Measurements from ENCODE around the gene RNGTT.

RNGTT gene

DNA sequence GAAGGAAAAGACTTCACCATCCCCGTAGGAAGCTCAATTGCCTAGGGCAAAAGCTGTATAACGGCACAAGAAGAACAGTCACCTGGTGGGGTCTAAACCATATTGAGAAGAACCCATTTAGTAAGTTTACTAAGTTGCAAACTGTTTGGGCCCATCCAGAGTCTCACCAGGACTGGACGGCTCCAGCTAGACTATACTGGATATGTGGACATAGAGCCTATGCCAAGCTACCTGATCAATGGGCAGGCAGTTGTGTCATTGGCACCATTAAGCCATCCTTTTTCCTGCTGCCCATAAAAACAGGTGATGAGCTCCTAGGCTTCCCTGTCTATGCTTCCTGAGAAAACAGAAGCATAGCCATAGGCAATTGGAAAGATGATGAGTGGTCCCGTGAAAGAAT lies 293.9 kb downstream of the RNGTT start:
- DNase-seq (ENCODE audit: low read depth in 2 of 3, low spot score in 1 of 3) = no peak

DNA sequence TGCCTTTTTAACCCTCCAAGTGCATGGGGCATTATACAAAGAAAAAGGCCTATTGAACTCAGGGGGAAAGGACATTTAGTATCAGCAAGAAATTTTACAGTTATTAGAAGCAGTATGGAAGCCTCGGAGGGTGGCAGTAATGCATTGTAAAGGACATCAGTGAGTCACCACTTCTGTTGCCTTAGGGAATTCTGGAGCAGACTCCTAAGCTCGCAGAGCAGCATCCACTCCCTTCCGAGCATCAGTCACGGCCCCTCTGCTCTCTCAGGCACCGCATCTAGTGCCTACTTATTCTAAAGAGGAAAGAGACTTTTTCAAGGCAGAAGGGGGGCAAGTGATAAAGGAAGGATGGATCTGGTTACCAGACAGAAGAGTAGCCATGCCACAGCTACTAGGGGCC lies 296.5 kb downstream of the RNGTT start:
- DNase-seq (ENCODE audit: low read depth in 2 of 3, low spot score in 1 of 3) = no peak

DNA sequence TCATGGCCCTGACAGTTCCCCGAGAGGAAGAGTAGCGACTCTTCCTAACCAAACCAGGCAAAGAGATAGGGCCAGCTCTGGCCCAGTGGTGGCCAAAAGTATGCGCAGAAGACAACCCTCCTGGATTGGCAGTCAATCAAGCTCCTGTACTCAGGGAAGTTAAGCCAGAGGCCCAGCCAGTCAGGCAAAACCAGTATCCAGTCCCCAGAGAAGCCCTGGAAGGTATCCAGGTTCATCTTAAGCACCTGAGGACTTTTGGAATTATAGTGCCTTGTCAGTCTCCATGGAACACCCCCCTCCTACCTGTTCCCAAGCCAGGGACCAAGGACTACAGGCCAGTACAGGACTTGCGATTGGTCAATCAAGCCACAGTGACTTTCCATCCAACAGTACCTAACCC lies 298.3 kb downstream of the RNGTT start:
- no peak for DNase-seq (ENCODE audit: low read depth in 2 of 3, low spot score in 1 of 3)

DNA sequence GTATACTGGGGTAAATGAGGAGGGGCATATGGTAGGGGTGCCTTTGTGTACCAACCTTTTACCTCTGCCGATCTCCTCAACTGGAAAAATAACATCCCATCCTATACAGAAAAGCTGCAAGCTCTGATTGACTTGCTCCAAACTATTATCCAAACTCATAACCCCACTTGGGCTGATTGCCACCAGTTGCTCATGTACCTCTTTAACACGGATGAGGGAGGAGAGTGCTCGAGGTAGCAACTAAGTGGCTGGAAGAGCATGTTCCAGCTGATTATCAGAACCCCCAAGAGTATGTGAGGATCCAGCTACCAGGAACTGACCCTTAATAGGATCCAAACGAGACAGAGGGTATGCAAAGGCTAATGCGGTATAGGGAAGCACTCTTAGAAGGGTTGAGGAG lies 299.6 kb downstream of the RNGTT start:
- no peak for DNase-seq (ENCODE audit: low read depth in 2 of 3, low spot score in 1 of 3)

DNA sequence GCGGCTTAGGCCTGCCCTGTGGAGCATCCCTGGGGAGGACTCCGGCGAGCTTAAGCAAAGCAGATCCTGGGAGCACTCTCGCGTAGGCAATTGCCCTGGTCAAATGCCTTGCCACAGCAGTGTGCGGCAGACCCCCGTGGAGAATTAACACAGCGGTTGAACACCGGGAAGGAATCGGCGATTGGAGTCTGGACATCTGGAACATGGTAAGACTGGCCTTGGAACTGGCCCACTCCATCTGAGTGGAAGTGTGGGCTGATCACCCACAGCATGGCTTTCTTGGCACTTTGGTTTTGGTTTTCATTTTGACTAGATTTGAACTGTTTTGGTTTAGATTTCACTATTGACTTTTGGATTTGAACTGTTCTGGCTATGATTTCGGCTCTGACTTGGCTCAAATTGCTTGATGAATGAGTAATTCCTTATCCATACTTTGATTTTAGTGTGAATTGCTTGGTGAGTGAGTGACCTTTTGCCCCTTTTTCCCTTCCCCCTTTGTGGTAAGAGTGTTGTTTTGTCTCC lies 300.7 kb downstream of the RNGTT start:
- DNase-seq (ENCODE audit: low read depth in 2 of 3, low spot score in 1 of 3) = no peak

DNA sequence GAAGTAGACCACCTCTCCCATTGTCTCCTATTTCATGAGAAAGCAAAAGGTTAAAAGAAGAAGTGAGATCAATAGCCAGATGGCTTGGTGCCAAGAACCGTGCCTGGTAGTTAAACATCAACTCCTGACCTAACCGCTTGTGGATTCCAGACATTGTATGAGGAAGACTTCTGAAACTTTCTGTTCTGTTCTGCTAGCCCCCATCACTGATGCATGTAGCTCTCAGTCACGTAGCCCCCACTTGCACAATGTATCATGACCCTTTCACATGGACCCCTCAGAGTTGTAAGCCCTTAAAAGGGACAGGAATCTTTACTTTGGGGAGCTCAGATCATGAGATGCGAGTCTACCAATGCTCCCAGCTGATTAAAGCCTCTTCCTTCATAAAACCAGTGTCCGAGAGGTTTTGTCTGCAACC lies 301.2 kb downstream of the RNGTT start:
- DNase-seq (ENCODE audit: low read depth in 2 of 3, low spot score in 1 of 3) = no peak

DNA sequence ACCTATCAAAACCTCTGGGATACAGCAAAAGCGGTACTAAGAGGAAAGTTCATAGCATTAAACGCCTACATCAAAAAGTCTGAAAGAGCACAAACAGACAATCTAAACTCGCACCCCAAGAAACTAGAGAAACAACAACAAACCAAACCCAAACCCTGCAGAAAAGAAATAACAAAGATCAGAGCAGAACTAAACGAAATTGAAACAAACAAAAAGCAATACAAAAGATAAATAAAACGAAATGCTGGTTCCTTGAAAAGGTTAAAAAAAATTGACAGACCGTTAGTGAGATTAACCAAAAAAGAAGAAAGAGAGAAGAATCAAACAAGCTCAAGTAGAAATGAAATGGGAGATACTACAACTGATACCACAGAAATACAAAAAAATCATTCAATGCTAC lies 302.3 kb downstream of the RNGTT start:
- no peak for DNase-seq (ENCODE audit: low read depth in 2 of 3, low spot score in 1 of 3)

DNA sequence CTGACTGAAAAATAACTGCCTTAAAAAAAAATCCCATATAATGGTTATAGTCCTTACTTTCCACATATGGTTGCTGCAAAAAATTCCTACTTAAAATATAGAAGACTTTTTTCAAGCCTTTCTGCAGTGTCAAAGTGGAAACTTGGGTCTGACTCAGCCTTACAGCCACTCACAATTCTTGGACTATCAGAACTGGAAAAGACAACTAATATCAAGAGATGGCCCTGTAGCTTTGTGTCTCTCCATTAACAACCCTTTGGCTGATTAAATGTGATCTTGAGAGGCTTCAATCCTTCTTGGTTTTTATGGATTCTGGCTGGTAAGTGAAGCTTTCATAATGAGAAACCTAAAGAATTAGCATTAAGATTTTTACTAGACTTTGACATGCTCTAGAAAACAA lies 307.8 kb downstream of the RNGTT start:
- DNase-seq (ENCODE audit: low read depth in 2 of 3, low spot score in 1 of 3) = no peak

DNA sequence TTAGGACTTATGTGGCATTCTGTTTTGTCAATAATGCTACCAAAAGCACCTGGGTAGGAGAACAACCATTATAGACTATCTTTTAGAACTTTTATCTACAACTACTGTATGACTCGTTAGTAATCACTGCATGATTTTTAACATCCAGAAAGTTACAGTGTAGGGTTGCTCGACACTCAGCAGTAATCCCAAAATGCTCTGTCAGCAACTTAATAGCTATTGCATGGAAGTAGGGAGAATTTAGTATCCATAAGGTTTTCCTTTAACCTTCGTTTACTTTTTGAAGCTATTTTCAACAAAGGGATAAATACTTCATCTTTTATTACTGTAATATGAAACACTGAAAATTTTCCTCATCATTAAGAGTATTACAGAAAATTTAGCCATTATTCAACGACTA lies 309.5 kb downstream of the RNGTT start:
- DNase-seq (ENCODE audit: low read depth in 2 of 3, low spot score in 1 of 3) = no peak

DNA sequence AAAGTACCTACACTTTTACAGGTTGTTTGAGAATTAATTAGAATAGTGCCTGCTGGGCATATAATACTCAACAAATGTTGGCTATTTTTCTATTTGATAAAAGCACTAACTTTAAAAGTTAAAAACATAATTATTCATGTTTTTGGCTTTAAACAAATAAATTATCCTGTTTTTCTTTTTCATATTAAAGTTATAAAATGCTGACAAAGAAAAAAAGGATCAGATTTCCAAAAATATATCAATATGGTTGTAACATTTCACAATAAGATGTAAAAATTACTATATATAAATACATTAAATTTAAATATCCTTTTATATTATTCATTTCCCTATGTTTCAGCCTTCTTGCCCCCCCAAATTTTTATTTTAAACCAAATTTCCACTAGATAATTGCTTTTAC lies 312.0 kb downstream of the RNGTT start:
- DNase-seq (ENCODE audit: low read depth in 2 of 3, low spot score in 1 of 3) = no peak

DNA sequence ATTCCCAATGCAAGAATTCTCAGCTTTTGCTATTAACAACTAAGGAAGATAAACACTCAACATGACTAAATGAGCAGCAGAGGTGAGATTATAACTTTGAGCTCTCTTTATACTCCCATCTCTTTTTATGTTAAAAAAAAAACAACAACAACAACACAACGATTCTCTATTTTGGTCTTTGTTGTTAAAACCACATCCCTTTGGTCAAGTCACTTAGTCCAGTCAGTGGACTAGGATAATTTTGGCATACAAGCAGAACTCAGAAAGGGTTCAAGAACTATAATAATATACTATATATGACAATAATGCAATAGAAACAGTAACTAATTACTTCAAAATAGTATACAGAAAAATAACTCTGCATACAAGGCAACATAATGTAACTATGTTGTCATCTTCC lies 312.4 kb downstream of the RNGTT start:
- DNase-seq (ENCODE audit: low read depth in 2 of 3, low spot score in 1 of 3) = no peak

DNA sequence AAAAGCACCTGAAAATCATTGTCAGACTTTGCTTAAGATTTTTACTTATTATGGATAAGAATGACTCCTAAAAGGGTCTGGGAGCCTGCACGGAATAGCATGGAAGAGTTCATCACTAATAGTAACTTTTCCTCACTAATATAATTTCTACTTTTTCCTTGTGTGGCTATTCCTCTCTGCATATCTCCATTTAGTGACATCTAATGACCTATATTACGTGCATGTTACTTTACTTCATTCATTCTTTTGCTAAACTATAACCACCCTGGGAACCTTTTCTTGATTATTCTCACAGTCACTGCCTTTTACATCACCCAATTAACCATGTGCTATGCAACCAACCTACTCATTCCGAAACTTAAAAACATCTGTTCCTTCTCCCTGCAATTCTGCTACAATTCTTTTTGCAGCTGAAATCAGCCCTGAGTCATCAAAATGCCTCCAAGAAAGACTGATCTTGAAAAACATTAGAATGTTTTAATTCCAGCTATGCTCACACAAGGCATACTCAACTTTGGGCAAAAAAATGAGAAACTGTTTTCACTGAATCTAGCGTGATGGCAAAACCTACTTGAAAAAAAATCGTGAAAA lies 313.3 kb downstream of the RNGTT start:
- no peak for DNase-seq (ENCODE audit: low read depth in 2 of 3, low spot score in 1 of 3)

DNA sequence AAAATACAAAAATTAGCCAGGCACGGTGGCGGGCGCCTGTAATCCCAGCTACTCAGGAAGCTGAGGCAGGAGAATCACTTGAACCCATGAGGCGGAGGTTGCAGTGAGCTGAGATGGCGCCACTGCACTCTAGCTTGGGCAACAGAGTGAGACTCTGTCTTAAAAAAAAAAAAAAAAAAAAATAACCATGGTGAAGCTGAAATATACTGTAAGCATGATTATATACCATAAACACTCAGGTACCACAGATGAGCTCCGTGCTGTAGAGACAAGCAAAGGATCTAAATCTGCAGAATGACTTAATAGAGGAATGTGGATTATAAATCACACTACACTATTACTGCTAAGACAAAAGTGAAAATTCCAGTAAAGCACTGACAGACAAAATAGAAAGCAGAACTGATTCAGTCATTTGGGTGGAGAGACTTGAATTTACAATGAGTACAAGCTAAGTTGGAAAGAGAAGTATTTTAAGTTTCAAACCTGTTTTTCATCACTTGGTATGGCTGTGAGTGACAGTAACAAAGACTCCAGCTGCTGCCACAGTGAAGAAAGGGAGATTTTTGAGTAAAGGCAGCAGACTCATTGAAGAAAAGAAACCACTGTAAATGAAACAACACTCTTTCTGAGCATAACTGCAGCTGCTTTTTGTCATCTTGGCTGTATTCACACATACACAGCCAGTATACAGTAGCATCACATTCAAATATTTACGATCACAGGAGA lies 322.1 kb downstream of the RNGTT start:
- no peak for DNase-seq (ENCODE audit: low read depth in 2 of 3, low spot score in 1 of 3)

DNA sequence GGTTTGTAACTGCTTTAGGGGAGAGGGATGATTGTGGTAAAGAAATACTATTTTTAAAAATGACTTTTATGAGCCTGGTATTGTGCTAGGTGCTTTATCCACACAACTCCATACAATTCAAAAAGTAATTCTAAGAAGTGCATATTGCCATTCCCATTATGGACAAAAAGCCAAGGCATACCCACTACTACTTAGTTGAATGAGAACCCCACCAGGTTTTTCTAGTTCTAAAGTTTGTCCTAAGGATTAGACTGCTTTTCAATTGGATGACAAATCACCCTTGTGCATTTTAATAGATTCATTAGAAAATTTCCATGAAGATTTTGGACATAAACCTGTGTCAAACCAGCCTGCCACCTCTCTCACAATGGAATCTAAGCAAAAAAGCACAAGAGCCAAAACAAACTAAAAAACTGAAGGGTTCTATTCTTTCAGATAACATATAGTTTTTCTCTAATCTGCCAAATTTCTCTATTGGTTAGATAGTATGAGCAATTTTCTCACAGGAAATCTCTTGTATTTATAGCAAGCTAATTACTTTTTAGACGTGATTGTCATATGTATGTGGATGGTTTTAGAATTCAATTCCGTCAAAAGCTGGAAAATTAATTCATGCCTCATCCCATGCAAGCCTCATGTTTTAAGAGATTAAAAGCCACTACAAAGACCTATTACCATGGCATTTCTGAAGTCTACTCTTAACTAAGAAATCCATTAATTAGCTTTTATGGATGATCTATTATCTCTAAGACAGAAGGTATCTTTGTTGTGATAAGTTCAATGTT lies 325.5 kb downstream of the RNGTT start:
- no peak for DNase-seq (ENCODE audit: low read depth in 2 of 3, low spot score in 1 of 3)

DNA sequence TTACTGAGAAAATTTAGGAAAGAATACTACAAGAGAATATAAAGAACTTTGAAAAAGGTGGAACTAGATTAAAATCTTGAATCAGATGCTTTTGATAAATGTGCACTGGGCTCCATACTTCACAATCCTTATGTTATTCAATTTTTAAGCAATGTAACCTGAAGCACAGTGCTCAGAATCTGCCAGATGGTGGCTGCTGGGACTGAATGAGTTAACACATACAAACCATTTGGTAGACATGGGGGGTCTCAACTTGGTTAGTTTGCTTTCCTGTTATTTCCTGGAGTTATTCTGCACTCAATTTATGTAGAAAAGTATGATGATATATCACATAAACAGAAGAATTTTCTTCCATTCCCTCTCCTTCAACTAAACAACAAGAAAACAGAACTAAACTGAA lies 326.5 kb downstream of the RNGTT start:
- DNase-seq (ENCODE audit: low read depth in 2 of 3, low spot score in 1 of 3) = no peak

DNA sequence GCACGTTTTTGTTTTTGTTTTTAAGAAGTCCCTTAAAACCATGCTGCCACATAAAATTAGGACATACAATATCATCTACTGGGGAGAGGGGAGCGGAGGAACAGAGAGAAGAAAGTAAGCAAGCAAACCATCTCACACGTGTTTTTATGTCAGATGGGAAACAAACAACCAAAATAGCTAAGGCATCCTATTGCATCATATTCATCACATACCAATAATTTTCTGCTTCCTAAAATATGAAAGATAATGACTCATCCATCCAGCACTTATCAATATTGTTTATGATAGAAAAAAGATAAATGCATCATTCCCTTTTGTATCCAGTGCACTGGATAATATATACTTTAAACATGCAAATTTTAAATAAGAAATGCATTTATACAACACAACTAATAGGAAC lies 329.6 kb downstream of the RNGTT start:
- DNase-seq (ENCODE audit: low read depth in 2 of 3, low spot score in 1 of 3) = no peak

DNA sequence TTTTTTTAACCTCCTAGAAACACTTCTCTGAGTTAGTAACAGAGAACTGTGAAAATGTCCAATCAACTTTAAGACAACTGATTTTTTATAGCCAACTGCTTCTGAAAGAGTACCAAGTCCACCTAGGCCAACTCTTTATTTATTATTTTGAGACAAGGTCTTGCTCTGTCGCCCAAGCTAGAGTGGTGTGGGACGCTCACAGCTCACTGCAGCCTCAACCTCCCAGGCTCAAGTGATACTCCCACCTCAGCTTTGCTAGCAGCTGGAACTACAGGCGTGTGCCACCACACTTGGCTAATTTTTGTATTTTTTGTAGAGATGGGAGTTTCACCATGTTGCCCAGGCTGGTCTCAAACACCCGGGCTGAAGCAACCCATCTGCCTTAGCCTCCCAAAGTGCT lies 331.6 kb downstream of the RNGTT start:
- DNase-seq (ENCODE audit: low read depth in 2 of 3, low spot score in 1 of 3) = no peak

DNA sequence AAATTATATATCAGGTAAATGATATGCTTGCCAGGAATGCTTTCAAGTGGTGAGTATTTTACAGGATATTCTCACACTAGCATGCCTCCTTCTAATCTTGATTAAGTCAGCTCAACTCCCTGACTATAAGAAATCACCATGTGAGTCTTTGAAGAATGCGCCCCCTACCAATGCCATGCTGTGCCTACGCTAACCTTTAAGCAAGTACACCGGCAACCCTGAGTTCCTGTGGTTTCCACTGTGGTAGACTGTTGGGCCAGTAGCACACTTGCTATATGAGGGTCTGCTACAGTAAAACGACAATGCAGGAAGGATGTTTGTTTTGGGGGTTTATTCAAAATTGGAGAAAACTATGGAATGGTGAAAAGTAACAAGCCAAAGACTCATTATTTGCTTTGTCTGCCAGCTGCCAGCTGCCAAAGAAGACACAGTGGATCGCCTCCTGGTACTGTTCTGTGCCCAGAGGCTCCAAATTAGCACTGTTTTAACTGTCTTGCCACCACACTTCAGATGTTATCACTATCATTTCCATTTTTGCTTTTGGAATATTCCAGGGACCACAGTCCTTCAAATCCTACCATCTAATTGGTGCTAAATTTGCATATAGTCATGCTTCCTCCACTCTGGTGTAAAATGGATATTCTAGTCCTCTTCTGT lies 333.5 kb downstream of the RNGTT start:
- no peak for DNase-seq (ENCODE audit: low read depth in 2 of 3, low spot score in 1 of 3)

DNA sequence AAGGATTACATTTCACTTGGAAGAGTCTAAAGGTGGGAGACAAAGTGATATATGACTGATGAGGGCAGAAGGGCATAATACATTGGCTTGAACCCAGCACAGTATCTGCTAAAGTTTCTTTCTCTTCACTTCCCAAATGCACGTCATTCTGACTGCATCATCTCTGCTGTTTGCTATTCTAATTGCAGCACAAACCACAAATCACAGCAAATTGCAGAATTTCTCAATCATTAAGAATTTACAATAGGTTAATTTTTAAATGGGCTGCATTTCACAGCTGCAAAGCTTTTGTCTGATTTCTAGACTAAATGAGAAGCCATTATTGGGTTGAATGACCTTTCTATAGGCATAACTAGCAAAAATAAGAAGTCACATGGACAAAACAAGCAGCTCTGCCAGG lies 337.0 kb downstream of the RNGTT start:
- DNase-seq (ENCODE audit: low read depth in 2 of 3, low spot score in 1 of 3) = no peak

DNA sequence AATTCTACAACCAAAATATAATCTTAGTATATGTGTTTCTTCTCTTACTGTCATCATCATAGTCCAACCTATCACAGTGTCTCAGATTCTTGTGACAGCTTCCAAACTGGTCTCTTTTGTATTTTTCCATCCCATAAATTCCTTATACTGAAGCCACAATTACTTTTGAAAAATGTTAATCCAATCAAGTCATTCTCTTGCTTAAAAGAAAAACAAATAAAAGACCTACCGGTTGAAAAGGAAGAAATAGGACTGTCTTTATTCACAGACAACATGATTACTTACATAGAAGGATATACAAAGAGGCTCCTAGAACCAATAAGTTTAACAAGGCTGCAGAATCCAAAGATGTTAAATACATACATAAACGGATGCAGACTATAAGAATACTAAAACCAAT lies 339.9 kb downstream of the RNGTT start:
- DNase-seq (ENCODE audit: low read depth in 2 of 3, low spot score in 1 of 3) = no peak

DNA sequence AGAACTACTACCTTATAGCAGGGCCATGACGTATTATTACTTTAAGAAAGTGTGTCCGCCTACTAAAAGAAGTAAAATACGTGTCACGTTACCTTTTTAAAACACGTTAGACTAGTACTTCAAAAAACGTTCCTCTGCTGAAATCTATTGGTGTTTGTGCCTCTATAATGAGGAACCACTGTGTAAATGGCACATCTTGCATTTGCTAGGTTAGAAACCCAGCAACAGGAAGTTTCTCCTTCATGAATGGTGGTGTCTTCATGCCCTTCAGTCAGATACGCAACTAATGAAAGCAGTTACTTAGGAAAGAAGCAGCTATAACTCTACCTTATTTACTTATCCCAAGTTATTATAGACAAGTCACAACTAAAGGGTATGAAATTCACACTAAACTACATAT lies 343.5 kb downstream of the RNGTT start:
- DNase-seq (ENCODE audit: low read depth in 2 of 3, low spot score in 1 of 3) = no peak

DNA sequence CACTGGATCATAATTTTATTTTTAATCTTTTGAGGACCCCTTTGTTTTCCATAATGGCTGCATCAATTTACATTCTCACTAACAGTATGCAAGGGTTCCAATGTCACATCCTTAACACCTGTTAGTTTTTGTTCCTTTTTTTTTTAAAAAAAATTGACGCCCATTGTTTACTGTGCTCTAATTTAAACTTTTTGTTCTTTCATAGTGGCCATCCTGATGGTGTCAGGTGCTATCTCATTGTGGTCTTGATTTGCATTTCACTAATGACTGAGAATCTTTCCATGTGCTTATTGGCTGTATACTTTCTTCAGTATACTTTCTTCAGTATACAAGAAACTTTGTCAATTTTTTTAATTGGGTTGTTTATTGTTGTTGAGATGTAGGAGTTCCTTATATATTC lies 347.0 kb downstream of the RNGTT start:
- no peak for DNase-seq (ENCODE audit: low read depth in 2 of 3, low spot score in 1 of 3)

Data from stimulated activated CD4-positive, alpha-beta T cell treated with anti-CD3 and anti-CD28 coated beads, Interleukin-12 subunit alpha, Interleukin-12 subunit beta, amount 100 ng/mL, for 48 hours (primary cell).